ENCODE results near the gene DEXI.

- TF ChIP-seq CTCF (IDR thresholded peaks at IDR 0.05): no peak
- no peak for TF ChIP-seq ZFX (IDR thresholded peaks at IDR 0.05; ENCODE audit: borderline replicate concordance)
These were observed 52.4 kb downstream of the DEXI start for GRCh38 chr16:10889855-10890254.

Measured in 22Rv1 (cell line).